GM23248 (cell line): Measurements from ENCODE around the gene TAF11L13. TPM values are rescaled to one million over a fixed set of nuclear protein-coding genes. Genes with fewer than 3 reads are reported as not detected.

Experiments
- DNase-seq: peaks from one replicate; pipeline ENCODE4 v3.0.0-alpha.2; 2015
- H2AFZ ChIP-seq: fragments of 200-600 bp; sonication (generic); 2 replicates; pipeline ENCODE4 v1.6.1; 2016; ENCODE audit warnings: antibody characterized with exemption
- H3F3A ChIP-seq: fragments of 200-600 bp; sonication (generic); 2 replicates; pipeline ENCODE4 v1.6.1; 2016; ENCODE audit warnings: mild to moderate bottlenecking, antibody characterized with exemption, mixed run types; ENCODE audit not compliant: insufficient read depth
- H3K27ac ChIP-seq: fragments of 200-600 bp; sonication (generic); 2 replicates; pipeline ENCODE4 v1.5.1; 2016; ENCODE audit warnings: mild to moderate bottlenecking
- H3K27me3 ChIP-seq: fragments of 200-600 bp; sonication (generic); replicated peaks from 2 replicates; pipeline ENCODE4 v1.6.1; 2016; ENCODE audit warnings: mild to moderate bottlenecking; ENCODE audit not compliant: insufficient read depth
- H3K36me3 ChIP-seq: fragments of 200-600 bp; sonication (generic); 2 replicates; pipeline ENCODE4 v1.6.1; 2016; ENCODE audit warnings: low read depth, mild to moderate bottlenecking
- H3K4me1 ChIP-seq: fragments of 200-600 bp; sonication (generic); 2 replicates; pipeline ENCODE4 v1.6.1; 2016; ENCODE audit warnings: mild to moderate bottlenecking; ENCODE audit not compliant: insufficient read depth
- H3K4me2 ChIP-seq: fragments of 200-600 bp; sonication (generic); one replicate; pipeline ENCODE4 v1.6.1; 2016; ENCODE audit warnings: mild to moderate bottlenecking; ENCODE audit not compliant: unreplicated experiment
- H3K4me3 ChIP-seq: fragments of 200-600 bp; sonication (generic); 2 replicates; pipeline ENCODE4 v1.5.1; 2016; ENCODE audit warnings: mild to moderate bottlenecking
- H3K79me2 ChIP-seq: fragments of 200-600 bp; sonication (generic); 2 replicates; pipeline ENCODE4 v1.6.1; 2016; ENCODE audit warnings: mild to moderate bottlenecking; ENCODE audit not compliant: insufficient read depth
- H3K9ac ChIP-seq: fragments of 200-600 bp; sonication (generic); 2 replicates; pipeline ENCODE4 v1.6.1; 2016; ENCODE audit warnings: mild to moderate bottlenecking
- H3K9me2 ChIP-seq: fragments of 200-600 bp; sonication (generic); 2 replicates; pipeline ENCODE4 v1.6.1; 2016; ENCODE audit warnings: mixed run types, mild to moderate bottlenecking, moderate library complexity; ENCODE audit not compliant: insufficient read depth
- H3K9me3 ChIP-seq: fragments of 200-600 bp; sonication (generic); one replicate; pipeline ENCODE4 v1.6.1; 2017; ENCODE audit warnings: low read depth
- H4K20me1 ChIP-seq: fragments of 200-600 bp; sonication (generic); 2 replicates; pipeline ENCODE4 v1.6.0; 2016; ENCODE audit not compliant: insufficient read depth
- EZH2 ChIP-seq: fragments of 200-600 bp; sonication (generic); IDR thresholded peaks from 2 replicates; pipeline ENCODE4 v1.6.1; 2018; ENCODE audit warnings: antibody characterized with exemption, mild to moderate bottlenecking; ENCODE audit not compliant: insufficient read depth, poor library complexity, severe bottlenecking
- EZH2phosphoT487 ChIP-seq: fragments of 200-600 bp; sonication (generic); IDR thresholded peaks from 2 replicates; pipeline ENCODE4 v1.6.1; 2018; ENCODE audit warnings: antibody characterized with exemption, moderate library complexity, mild to moderate bottlenecking, low read depth; ENCODE audit not compliant: insufficient read depth
- WGBS, 2 experiments: methylation state at CpG; one replicate each; pipeline ENCODE4 v1.1.6; 2015 to 2017; ENCODE audit warnings: low lambda C conversion rate in 2 of 2, low coverage in 1 of 2; ENCODE audit errors: missing lambda C conversion rate in 2 of 2; 5-methylcytosine and 5-hydroxymethylcytosine counted together
- in situ Hi-C: fragments of 300-500 bp; cut with MboI; formaldehyde crosslinking; loops from 2 replicates; pipeline ENCODE4 v1.15.0; 2020
- polyA plus RNA-seq: library from polyadenylated mRNA; unstranded; fragments of >200 nt; fragmentation: Nextera tagmentation; extraction: Ambion mirVana; gene quantifications from 2 replicates; pipeline ENCODE4 v1.2.1, GENCODE V29; 2016
- total RNA-seq: library from RNA; depleted of rRNA; stranded (reverse); fragments of >200 nt; shearing (Covaris generic); gene quantifications from 2 replicates; pipeline ENCODE4 v1.2.3, GENCODE V29; 2014

TAF11L13 gene
- total and polyA plus RNA-seq, 2 experiments from 2014 or later = not detected

- H3F3A ChIP-seq = no peaks in the 10 kb centered on the region
- no peak overlapping the region for H3K9ac ChIP-seq
- H3K27me3 ChIP-seq = no peaks in the 10 kb centered on the region
- no peaks in the 10 kb centered on the region for H3K36me3 ChIP-seq
- no peak for TF ChIP-seq EZH2phosphoT487
- in situ Hi-C loops = no loop called here
- H3K27ac ChIP-seq = no peak overlapping the region
- H3K4me2 ChIP-seq = no peak overlapping the region
- no peaks in the 10 kb centered on the region for H3K9me2 ChIP-seq
- H3K4me3 ChIP-seq = no peak overlapping the region
- DNase-seq = no peak
- 16 to 25% methylated on average over 4 to 6 of the region's 6 CpGs for WGBS, 2 experiments
- H3K79me2 ChIP-seq = no peaks in the 10 kb centered on the region
- no peaks in the 10 kb centered on the region for H4K20me1 ChIP-seq
- no peaks in the 10 kb centered on the region for H3K4me1 ChIP-seq
- H2AFZ ChIP-seq = no peak overlapping the region
- no peaks in the 10 kb centered on the region for H3K9me3 ChIP-seq
Measured at GRCh38 chr5:17655921-17656320, 24.0 kb downstream of the TAF11L13 start.

GRCh38 chr5:17663182-17663581 lies 31.3 kb downstream of the TAF11L13 start:
- no peak overlapping the region for H3K27ac ChIP-seq
- H3K9me3 ChIP-seq = no peaks in the 10 kb centered on the region
- no peak overlapping the region for H2AFZ ChIP-seq
- no peaks in the 10 kb centered on the region for H3K4me1 ChIP-seq
- DNase-seq = no peak
- 5 to 10% methylated on average over 8 of the region's 8 CpGs for WGBS, 2 experiments
- no peak overlapping the region for H3K4me2 ChIP-seq
- H3K27me3 ChIP-seq = no peaks in the 10 kb centered on the region
- H3K9ac ChIP-seq = no peak overlapping the region
- H3K79me2 ChIP-seq = no peaks in the 10 kb centered on the region
- H3K9me2 ChIP-seq = no peaks in the 10 kb centered on the region
- TF ChIP-seq EZH2phosphoT487 (no peak), EZH2 (no peak)
- no peak overlapping the region for H3K4me3 ChIP-seq
- H3K36me3 ChIP-seq = no peaks in the 10 kb centered on the region
- no peaks in the 10 kb centered on the region for H4K20me1 ChIP-seq
- in situ Hi-C loops = no loop called here
- no peaks in the 10 kb centered on the region for H3F3A ChIP-seq

GRCh38 chr5:17665836-17666235 lies 33.9 kb downstream of the TAF11L13 start:
- Histone ChIP-seq H3K27me3 (no peaks in the 10 kb centered on the region), H3K36me3 (no peaks in the 10 kb centered on the region), H3K9me2 (no peaks in the 10 kb centered on the region), H3K4me2 (no peak overlapping the region), H3K9ac (no peak overlapping the region), H3F3A (no peaks in the 10 kb centered on the region), H3K4me1 (no peaks in the 10 kb centered on the region), H3K27ac (no peak overlapping the region), H2AFZ (no peak overlapping the region), H3K79me2 (no peaks in the 10 kb centered on the region), H3K9me3 (no peaks in the 10 kb centered on the region), H4K20me1 (no peaks in the 10 kb centered on the region), H3K4me3 (no peak overlapping the region)
- WGBS, 2 experiments = 54 to 69% methylated on average over 2 of the region's 2 CpGs
- in situ Hi-C loops = no loop called here
- DNase-seq = no peak
- TF ChIP-seq EZH2 (no peak), EZH2phosphoT487 (no peak)

GRCh38 chr5:17666726-17667235 lies 34.9 kb downstream of the TAF11L13 start:
- no peaks in the 10 kb centered on the region for H4K20me1 ChIP-seq
- H3K9me3 ChIP-seq = no peaks in the 10 kb centered on the region
- TF ChIP-seq EZH2phosphoT487 (no peak), EZH2 (no peak)
- H3F3A ChIP-seq = no peaks in the 10 kb centered on the region
- H3K4me2 ChIP-seq = no peak overlapping the region
- no peak overlapping the region for H3K9ac ChIP-seq
- H3K9me2 ChIP-seq = no peaks in the 10 kb centered on the region
- 40 to 46% methylated on average over 3 of the region's 3 CpGs for WGBS, 2 experiments
- no peak for DNase-seq
- no peak overlapping the region for H2AFZ ChIP-seq
- in situ Hi-C loops = no loop called here
- H3K27me3 ChIP-seq = no peaks in the 10 kb centered on the region
- no peak overlapping the region for H3K4me3 ChIP-seq
- H3K27ac ChIP-seq = no peak overlapping the region
- no peaks in the 10 kb centered on the region for H3K79me2 ChIP-seq
- H3K4me1 ChIP-seq = no peaks in the 10 kb centered on the region
- no peaks in the 10 kb centered on the region for H3K36me3 ChIP-seq

GRCh38 chr5:17670353-17670752 lies 38.5 kb downstream of the TAF11L13 start:
- Histone ChIP-seq H4K20me1 (no peaks in the 10 kb centered on the region), H3K27me3 (no peaks in the 10 kb centered on the region), H3F3A (no peaks in the 10 kb centered on the region), H3K9me2 (no peaks in the 10 kb centered on the region), H3K4me2 (no peak overlapping the region), H3K4me1 (no peaks in the 10 kb centered on the region), H3K27ac (no peak overlapping the region), H3K9ac (no peak overlapping the region), H3K36me3 (no peaks in the 10 kb centered on the region), H3K79me2 (no peaks in the 10 kb centered on the region), H3K9me3 (no peaks in the 10 kb centered on the region), H2AFZ (no peak overlapping the region), H3K4me3 (no peak overlapping the region)
- no peak for DNase-seq
- 73 to 75% methylated on average over 14 of the region's 14 CpGs for WGBS, 2 experiments
- in situ Hi-C loops = no loop called here
- TF ChIP-seq EZH2phosphoT487 = no peak
- TF ChIP-seq EZH2 = no peak
